Activated naive CD8-positive, alpha-beta T cell treated with anti-CD3 and anti-CD28 coated beads, Interleukin-2, amount 50 U/mL, for 16 hours (primary cell): Measurements from ENCODE around the gene ZBTB1.
"Not testable (repeated sequence)": the region's sequence is repeated elsewhere in the genome, so short reads cannot be mapped to it uniquely, and the experiment has no call there.

Source experiments
- DNase-seq: peaks from one replicate; pipeline ENCODE4 v3.0.0-alpha.2; 2020; ENCODE audit warnings: low read depth, low spot score

The ZBTB1 gene

DNA sequence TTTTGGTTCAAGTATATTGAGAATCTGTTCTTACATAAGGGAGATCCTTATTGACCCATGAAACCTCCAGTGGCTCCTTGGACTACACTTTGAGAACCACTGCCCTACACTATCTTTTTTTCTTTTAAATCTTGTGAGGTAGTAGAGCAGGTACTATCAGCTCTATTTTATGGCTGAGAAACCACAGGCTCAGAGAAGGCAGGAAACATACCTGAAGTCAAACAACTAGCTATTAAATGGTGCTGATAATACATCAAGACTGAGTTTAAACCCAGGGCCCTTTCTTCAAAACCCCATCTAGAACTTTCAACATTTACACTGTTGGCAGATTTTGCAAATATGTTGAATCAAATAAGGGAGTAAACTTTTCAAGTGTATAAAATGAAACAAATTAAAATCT lies 7.8 kb upstream of the ZBTB1 start:
- DNase-seq = no peak

DNA sequence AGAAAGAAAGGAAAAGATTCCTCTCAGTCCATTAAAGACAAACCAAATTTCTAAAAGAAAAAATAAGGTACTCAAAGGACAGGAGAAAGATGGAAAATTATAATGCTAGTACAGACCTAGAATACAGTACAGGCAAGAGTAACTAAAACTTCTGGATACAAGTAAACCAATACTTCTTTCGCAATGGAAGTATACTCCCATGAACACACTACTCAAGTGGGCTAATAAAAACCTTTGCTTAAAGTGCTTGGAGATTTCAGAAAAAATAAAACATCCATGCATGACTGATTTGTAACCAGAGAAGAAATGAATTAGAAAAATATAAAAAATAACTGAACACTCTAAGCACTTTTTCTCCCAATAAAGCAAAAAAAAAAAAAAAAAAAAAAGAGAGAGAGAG lies 4.5 kb upstream of the ZBTB1 start:
- no peak for DNase-seq

DNA sequence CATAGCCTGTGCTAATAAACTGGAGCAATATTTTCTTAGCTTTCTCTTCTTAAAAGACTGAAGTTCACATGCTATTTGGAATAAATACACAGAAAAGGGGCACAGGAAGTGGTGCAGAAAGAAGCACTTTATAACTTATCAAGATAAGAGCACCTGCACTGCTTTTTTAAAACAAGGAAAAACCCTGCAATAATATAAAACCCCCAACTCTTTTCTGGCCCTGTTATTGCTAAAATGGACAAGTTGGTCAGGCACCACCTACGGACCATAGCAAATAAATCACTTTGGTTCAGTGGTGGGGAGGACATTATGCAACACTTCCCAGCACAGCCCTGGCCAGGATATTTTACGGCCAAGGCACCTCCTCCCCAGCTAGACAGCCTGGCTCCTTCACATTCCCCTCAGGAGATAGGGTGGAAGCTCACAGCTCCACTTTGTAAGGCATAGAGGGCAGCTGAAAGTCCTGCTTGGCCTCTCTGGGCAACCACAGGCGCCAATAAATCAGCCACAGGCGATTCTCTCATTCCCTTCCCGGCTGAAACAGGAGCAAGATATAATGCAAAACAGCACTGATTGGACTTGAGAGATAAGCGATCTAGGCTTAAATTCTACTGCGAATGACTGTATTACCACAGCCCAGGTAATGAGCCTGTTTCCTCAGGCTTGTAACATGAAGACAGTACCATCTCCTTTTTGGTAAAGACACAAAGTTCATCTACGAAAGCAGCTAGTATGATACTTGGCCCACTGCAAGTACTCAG lies 3.0 kb upstream of the ZBTB1 start:
- no peak for DNase-seq

DNA sequence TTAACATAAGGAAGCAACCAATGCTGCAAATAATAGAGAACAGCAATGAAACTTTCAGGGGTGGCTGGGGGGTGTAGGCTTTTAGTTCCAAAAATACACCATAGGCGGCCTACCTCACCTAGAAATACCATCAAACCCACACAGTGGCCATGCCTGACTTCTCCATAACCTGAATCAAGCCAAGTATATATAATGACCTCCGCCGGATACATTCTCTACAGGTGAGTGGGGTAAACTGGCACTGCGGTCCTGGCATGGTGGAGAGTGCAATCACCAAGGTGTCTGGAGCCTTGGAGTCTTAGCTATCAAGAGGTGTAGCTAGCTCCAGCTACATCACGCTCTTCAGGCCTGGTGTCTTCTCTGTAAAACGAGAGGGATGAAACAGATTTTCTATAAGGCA lies 2.1 kb upstream of the ZBTB1 start:
- no peak for DNase-seq

DNA sequence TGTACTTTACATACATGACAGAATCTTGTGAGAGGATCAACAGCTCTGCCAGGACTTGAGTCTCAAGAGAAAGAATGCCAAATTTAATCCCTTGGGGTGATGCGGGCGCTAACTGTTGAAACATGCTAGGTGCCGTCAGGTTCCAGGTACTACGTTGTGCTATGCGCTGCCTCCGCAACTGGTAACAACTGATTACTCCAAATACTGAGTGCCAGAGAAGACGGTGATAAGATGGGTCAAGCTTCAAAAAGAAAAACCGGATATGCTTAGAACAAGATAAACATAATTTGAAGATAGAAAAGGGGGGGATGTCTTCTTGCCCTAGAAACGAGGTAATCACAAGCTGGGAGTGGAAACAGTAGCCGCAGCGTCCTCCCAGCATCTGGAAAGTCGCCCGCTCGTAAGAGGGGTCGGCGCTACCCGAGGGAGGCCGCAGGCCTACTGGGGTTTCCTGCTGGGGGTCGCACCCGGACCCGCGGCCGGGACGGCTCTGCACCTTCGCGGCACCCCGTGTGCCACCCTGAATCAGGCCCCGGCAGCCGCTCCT lies 1.6 kb upstream of the ZBTB1 start:
- no peak for DNase-seq

DNA sequence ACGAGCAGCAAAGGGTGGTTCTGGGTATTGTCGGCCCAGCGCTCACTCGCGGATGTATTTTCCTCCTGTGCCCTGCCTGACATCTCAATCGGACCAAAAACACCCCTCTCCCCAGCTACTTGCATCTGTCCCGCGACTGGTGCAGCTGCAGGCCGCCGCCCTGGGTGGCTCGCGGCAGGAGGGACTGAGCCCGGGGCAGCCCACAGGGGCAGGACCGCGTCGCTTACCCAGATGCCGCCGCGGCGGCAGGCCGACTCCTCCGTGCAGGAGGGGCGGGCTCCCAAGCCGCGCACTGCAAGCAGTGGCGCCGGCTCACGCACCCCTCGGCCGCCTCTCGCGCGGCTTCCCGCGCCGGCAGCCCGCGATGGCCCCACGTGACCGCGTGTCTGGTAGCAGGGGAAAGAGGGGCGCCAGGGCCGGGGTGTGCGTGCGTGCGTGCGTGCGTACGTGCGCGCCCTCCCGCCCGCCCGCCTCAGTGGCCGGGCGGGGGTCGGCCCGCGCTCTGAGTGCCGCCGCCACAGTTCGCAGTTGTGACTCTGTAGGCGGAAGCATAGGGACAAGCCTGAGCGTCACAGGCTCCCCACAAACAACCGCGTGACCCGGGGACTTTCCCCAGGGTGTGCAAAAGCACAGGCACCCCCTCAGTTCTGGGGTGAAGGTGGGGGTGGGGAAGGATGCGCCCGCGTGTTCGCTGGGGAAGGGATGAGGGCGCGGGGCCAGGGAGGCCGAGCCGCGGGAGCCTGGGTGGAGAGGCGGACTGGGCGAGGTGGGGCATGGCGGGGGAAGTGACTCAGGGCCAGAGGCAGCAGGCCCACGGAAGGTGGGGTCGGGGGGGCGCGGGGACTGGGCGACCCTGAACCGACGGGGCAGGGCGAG lies 898 bp upstream of the ZBTB1 start, which contains the start of gene ZBTB25:
TSS of gene ZBTB25 (minus strand) at position 405 of the 876 bp plus-strand sequence. CDS start 13,305 bp downstream, outside the sequence.
- DNase-seq = peak; percentile 83

DNA sequence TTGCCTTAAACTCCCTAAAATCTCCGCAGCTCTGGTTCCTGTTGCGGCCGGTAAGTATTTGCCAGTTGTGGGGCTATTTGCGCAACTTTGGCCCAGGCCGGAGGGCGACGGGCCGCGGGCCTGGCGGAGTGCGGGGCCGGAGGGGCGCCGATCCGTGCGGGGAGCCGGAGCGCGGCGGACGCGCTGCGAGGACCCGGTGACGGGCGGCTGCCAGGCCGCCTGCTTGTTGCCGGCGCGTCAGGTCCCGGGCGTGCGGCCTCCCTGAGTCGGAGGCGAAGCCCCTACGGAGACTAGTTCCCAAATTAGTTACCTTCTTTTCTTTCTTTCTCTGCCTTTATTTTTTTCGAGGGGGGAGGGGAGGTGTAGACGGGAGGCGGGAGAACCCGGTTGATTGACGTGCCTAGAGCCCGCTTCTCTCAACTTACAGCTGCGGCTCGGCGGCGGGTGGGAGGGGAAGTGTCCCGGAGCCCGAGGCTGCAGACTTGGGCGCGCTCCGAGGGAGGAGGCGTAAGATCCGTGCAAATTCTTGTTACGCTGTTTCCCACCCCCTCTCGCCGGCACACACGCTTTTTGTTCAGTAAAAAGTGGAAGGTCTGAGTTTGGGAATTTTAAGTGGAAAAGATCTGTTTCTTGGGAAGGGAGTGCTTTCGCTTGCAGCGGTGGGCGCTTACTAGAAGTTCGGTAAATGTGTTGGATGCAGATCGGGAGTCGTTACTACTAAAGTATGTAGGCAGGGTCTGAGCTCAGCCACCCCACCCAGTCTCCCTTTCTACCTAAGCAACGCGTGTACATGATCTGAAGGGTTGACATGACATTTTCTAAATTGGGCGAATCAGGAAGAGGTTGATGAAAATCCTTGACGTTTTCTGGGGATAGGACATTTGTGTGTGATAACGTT lies 576 bp downstream of the ZBTB1 start:
- peak; percentile 61 for DNase-seq

DNA sequence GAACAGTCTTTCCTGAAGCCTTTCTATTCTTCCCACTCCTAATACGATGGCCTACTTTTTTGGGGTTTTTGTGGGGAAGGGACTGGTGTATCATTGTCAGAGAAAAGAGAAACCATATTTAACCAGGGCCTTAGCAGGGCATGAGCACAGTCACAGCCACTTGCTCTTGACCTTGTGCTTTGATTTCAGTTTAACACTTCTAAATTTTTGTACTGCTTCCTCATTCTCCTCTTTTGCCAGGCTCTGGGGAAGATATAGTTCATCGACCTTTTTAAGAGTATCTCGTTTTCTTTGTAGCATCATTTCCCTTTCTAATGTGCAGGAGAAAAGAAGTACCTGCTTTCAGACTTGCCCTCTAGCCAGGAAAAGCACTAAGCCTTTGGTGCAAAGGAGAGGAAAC lies 2.2 kb downstream of the ZBTB1 start:
- no peak for DNase-seq

DNA sequence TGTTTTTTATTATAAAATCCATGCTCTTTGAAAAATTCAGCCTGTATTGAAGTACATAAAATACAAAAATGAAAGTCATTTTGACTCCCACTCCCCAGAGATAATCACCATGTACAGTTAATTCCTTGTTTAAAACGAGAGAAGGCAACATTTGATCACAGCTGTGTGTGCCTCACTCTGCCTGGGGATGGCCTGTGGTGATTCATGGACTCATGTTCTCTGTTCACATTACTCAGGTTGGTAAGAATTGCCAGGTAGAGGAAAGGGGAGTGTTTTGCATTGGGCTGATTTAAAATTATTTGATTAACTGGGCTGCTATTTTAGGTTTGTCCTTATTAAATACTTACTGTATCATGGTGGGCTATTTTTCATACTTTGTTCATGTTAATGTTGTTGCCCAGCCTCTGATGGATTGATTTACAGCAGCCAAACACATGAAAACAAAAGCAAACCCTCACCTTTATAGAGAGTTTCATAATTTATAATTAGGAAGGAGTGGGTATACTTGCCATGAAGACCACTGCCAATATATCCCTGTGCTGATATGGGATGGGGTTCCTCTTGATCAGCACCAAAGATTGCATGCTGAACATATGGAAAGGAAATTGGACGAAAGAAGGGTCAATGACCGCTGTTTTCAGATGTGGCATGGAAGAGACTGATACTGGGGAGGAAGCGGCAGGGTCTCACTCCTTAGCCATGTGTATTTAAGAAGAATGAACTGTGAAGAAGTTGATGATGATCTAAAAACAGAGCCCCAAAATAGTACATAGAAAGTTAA lies 3.0 kb downstream of the ZBTB1 start:
- no peak for DNase-seq

DNA sequence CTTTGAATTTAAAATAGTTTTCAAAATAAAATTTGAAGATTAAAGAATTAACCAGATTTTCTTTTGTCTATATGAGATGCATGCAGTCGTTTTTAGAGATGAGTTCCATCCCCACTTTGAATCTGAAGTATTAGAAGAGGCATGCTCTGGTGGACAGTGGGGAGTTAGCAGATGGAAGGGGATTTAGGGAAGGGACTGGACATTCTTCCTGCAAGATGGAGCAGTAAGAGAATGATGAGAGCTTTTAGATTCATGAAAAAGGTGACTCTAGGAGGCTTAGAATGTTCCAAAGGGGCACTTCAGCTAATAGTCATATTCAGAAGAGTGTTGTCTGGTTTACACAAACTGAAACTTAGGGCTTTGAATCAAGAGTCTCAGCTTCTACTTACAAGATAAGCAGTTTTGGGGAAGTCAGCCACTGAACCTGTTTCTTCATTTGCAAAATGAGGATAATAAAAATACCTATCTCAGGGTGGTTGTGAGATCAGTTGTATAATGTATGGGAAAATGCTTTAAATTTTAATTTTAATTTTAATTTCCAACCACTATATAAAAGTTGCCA lies 3.7 kb downstream of the ZBTB1 start:
- no peak for DNase-seq

DNA sequence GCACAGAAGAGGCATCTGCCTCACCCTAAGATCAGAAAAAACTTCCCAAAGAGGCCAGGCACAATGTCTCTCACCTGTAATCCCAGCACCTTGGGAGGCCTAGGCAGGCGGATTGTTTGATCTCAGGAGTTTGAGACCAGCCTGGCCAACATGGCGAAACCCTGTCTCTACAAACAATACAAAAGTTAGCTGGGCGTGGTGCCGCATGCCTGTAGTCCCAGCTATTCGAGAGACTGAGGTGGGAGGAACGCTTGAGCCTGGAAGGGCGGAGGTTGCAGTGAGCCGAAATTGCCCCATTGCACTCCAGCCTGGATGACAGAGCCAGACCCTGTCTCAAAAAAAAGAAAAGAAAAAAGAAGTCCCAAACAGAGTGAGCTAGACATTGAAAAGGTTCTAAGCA lies 4.5 kb downstream of the ZBTB1 start:
- no peak for DNase-seq

DNA sequence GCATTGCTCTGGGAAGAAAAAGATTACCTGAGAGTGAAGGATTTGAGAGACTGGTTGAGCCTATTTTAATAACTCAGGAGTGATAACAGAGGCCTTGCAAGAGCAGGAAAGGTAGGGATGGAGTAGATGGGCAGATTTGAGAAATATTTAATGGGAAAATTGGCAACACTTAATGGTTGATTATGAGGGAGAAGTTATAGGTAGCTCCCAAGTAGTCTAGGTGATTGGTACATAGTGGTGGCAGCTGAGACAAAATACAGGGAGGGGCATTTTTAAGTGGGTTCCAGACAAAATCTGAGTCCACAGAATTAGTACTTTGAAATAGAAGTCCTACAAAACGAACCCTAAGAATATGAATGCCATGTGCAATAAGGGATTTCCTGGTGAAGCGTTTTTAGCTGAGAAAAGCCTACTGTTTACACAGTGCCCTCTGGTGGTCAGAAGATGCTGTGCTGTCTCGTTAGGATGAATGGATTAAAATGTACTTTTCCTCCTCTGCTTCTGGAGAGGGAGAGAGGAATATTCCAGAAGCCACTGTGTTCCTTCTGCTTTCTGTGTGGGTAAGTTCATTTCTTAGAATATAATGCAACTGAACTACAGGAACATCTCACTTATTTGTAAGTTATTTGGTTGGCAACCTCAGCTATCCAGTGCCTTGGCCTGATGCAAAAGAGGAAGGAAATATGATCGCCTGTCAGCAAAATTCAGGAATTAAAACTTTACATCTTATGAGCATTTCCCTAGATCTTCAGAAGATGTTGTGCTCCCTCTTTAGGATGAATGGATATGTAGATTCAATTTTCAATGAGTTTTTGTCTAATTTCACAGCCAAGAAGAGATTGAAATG lies 6.5 kb downstream of the ZBTB1 start:
- DNase-seq = peak; percentile 15

DNA sequence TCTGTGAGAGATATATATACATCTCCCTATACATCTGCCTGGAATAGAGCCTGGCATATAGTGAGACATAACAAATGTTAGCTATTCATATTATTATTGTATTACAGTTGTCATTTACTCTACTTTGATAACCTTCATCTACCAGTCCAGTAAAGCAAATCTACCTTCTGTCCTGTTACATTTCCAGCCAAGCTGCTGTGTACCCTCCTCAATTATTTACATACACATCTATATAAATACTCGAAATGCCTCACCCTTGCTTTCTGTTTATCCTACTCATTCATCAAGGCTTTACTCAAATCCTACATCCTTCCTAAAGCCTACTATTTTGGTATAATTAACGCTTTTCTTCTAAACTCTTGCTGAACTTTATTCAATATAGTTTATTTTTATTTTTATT lies 8.7 kb downstream of the ZBTB1 start:
- no peak for DNase-seq

DNA sequence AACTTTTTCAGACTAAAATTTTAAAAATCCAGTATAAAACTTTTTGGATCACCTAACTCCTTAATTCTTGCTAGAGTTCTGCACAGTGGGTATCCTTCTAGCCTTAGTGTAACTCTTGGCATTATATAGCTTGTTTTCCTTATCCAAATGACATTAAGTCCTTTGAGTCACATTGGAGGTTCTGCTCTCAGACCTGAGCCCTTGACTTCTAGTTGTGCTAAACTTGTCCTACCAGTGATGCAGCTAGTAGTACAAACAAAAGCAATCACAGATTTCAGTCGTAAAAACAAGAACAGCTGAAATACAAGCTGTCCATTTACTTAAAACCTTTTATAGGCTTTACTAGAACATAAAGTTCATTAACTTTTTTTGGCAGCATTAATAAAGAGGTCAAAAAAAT lies 10.5 kb downstream of the ZBTB1 start:
- DNase-seq = no peak

DNA sequence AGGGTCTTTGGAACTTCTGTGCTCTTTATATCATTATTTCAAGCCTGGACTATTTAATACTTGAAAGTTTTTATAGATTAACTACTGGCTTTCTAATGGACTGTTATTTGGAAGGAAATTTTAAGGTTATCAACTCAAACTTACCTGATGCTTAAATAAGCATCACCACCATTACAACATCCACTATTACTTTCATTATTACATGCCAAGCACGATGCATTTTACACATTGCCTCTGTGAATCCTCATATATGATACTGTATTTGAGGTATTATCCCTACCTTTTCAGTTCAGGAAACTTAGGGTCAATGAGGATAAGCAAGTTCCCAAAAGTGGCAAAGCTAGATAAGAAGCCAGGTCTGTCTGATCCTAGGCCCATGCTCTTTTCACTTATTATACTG lies 12.4 kb downstream of the ZBTB1 start:
- DNase-seq = no peak

DNA sequence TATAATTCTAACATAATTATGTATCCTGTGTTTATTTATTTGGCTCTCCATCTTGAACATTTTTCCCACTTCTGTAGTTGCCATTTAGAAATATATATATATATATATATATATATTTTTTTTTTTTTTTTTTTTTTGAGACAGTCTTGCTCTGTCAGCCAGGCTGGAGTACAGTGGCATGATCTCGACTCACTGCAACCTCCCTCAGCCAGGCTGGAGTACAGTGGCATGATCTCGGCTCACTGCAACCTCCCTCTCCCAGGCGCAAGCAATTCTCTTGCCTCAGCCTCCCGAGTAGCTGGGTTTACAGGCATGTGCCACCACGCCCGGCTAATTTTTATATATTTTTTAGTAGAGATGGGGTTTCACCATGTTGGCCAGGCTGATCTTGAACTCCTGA lies 13.1 kb downstream of the ZBTB1 start:
- not testable (repeated sequence) for DNase-seq

DNA sequence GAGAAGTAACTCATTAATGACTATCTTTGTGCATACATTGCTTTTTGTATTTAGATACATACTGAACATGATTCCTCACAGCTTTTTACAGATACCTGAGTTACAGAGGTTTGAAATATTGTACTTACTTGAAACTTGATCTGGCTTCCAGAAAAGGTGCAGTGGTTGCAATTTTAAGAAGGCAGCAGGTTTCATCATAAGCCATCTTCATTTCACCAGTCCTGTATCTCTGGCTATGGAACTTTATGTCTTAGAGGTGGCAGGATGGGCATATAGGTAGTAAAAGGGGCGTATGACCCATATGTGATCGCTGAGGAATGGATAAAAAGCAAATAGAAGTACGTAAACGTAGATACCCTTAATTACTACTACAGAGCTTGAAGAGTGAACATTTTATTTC lies 13.7 kb downstream of the ZBTB1 start:
- no peak for DNase-seq

DNA sequence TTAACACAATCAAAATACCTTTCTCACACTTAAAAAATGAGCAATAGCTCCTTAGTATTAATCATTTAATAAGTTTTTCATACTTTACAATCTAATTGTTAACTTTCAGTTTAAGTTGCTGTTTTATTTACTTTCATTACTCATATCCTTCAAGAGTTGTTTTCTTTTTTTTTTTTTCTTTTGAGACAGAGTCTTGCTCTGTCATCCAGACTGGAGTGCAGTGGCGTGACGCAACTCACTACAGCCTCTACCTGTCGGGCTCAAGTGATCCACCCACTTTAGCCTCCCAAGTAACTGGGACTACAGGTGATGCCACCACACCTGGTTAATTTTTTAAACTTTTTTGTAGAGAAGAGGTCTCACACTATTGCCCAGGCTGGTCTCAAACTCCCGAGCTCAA lies 16.1 kb downstream of the ZBTB1 start:
- DNase-seq = no peak

DNA sequence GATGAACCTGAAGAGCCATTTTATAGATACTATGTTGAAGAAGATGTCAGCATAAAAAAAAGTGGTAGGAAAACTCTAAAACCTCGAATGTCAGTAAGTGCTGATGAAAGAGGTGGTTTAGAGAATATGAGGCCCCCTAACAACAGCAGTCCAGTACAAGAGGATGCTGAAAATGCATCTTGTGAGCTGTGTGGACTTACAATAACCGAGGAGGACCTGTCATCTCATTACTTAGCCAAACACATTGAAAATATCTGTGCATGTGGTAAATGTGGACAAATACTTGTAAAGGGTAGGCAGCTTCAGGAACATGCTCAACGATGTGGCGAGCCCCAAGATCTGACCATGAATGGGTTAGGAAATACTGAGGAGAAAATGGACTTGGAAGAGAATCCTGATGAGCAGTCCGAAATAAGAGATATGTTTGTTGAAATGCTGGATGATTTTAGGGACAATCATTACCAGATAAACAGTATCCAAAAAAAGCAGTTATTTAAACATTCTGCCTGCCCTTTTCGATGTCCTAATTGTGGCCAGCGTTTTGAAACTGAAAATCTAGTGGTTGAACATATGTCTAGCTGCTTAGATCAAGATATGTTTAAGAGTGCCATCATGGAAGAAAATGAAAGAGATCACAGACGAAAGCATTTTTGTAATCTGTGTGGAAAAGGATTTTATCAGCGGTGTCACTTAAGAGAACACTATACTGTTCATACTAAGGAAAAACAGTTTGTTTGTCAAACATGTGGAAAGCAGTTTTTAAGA lies 18.2 kb downstream of the ZBTB1 start:
- no peak for DNase-seq
